ENCODE results near the gene CD300A.
A peak's percentile ranks its signal among the peaks of the same experiment; 100 is the strongest.

The CD300A gene

GRCh38 chr17:74429604-74430384 is 36.6 kb upstream of the CD300A start:
- Histone ChIP-seq H3K36me3 (no peaks in the 10 kb centered on the region), H3K9me3 (no peaks in the 10 kb centered on the region), H3K9ac (no peak overlapping the region), H3K27me3 (peaks cover 35% of the 10 kb centered on the region), H3K4me1 (peaks cover 75% of the 10 kb centered on the region), H3K27ac (peak overlapping the region; percentile 59; the same call in 1 of the 2 replicates), H3K4me3 (peak overlapping the region; percentile 67; the same call in 1 of the 2 replicates), H3K4me2 (peak overlapping the region; percentile 100), H4K20me1 (peaks cover 6% of the 10 kb centered on the region; the same call in 1 of the 2 replicates)
- no peak for TF ChIP-seq Cebpa-rat (IDR thresholded peaks at IDR 0.05)

DNA sequence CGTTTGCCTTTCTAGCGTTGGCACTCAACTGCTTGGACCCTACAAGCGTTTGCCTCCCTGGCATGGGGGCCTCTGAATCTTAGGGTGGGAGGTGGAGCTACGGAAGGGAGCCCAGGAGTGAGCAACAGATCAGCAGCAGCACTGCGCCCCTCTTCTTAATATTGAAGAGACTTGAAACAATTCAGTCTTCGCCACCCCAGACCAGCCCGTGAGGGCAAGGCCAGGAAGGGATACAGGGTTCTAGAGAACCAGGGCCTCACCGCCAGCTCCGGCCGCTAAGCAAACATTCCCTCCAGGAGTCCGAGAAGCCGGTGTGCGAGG is 36.1 kb upstream of the CD300A start:
- Histone ChIP-seq H3K9ac (peak overlapping the region; percentile 67; the same call in 1 of the 2 replicates), H3K9me3 (no peaks in the 10 kb centered on the region), H3K4me3 (peak overlapping the region; percentile 67), H4K20me1 (peaks cover 6% of the 10 kb centered on the region; the same call in 1 of the 2 replicates), H3K27ac (peak overlapping the region; percentile 59; the same call in 1 of the 2 replicates), H3K27me3 (peaks cover 41% of the 10 kb centered on the region), H3K4me1 (peaks cover 75% of the 10 kb centered on the region), H3K36me3 (no peaks in the 10 kb centered on the region), H3K4me2 (peak overlapping the region; percentile 100)
- no peak for TF ChIP-seq Cebpa-rat (IDR thresholded peaks at IDR 0.05)

DNA sequence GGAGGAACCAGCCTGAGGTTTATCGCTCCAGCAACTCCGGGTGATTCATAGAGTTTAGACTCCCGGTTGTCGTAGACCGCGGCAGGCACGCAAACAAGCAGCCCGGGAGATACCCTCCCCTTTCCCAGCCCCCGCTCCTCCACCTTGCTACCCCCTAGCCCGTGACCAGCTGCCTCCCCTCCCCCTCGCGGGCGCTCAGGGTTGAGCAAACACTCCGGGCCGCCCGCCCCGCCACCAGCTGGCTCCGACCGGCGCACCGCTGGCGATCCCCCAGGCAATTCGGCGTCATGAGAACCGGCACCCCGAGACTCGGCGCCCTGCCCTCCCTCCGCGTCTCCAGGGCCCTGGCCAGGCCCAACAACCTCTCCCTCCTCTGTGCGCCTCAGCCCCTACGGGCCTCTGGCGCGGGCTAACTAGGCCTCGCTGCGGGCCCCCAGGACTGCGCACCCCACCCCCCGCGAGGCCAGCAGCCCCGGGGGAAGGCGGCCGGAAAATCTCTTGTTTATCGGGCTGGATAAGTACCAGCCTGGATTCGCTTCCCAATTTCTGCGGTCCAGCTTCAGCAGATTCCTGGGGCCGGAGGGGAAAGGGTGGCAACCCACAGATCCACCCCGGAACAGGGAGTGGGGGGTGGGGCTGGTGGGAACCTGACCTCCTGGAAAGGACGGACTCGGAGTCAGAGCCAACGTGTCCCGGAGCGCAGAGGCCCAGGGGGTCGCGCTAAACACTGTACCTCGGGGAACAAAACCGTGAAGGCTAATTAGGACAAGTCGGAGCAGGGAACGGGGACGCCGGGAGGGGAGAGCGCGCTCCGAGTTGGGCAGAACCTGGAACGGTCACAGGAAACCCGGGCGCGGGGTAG is 35.5 kb upstream of the CD300A start:
- peaks cover 75% of the 10 kb centered on the region for H3K4me1 ChIP-seq
- H3K27ac ChIP-seq = peak overlapping the region; percentile 59
- H3K4me3 ChIP-seq = peak overlapping the region; percentile 67
- peaks cover 6% of the 10 kb centered on the region; the same call in 1 of the 2 replicates for H4K20me1 ChIP-seq
- H3K4me2 ChIP-seq = peak overlapping the region; percentile 100
- H3K36me3 ChIP-seq = no peaks in the 10 kb centered on the region
- peak; percentile 20; the same call in 1 of the 2 replicates for TF ChIP-seq Cebpa-rat (IDR thresholded peaks at IDR 0.05)
- H3K9ac ChIP-seq = peak overlapping the region; percentile 67
- H3K27me3 ChIP-seq = peaks cover 47% of the 10 kb centered on the region
- H3K9me3 ChIP-seq = 0 out of 2 replicates have a peak, but pooled peaks cover 3% of the 10 kb centered on the region

DNA sequence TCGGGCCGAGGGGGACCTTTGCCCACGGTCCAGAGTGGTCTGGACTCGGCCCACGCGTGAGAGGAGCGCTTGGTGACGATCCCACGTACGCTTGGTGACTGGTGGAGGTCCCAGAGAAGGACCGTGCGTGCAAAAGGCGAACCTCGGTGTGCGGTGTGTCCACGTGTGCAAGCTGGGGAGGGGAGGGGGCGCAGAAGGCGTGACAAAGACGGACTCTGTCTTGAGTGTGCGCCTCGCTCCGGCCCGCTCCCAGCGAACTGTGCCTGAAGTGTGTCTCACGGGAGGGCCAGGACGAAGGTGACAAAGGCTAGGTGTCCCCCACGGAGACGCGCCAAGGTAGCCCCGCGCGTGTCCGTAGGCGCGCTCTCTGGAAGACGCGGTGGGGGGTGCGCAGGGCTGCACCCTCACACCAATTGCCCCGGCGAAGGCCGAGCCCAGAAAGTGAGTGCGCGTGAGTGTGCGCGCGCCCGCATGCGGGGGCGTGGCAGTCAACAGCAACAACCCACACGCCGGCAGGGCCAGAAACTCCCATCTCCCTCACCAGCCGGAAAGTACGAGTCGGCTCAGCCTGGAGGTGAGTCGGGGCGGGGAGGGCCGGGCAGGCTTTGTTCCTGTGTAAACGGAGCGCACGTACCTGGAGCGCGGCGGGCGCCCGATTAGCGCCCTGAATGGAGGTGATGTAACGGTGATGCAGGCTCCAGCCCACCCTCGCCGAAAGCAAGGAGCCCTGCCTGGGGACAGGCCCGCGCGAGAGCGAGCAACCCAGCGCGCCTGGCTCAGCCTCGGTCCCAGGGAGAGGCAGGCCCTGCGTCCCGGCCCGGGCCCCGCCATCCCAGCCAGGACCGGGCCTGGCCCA is 34.6 kb upstream of the CD300A start, which contains the start of gene GPRC5C:
Gene GPRC5C, plus strand, starts transcription at position 521 of the 856 bp plus-strand sequence. CDS start 7,689 bp downstream, outside the sequence.
- H3K9me3 ChIP-seq = peaks cover 11% of the 10 kb centered on the region
- H3K27ac ChIP-seq = peak within 1 kb of the TSS; percentile 59
- H3K27me3 ChIP-seq = peaks cover 54% of the 10 kb centered on the region
- H4K20me1 ChIP-seq = peaks cover 6% of the 10 kb centered on the region; the same call in 1 of the 2 replicates
- H3K4me2 ChIP-seq = peak within 1 kb of the TSS; percentile 100
- peak within 1 kb of the TSS; percentile 67 for H3K4me3 ChIP-seq
- peaks cover 66% of the 10 kb centered on the region for H3K4me1 ChIP-seq
- TF ChIP-seq Cebpa-rat (IDR thresholded peaks at IDR 0.05) = no peak
- H3K9ac ChIP-seq = peak within 1 kb of the TSS; percentile 67
- no peaks in the 10 kb centered on the region for H3K36me3 ChIP-seq

- no peak overlapping the region for H3K27ac ChIP-seq
- peak overlapping the region; percentile 100 for H3K4me2 ChIP-seq
- peaks cover 54% of the 10 kb centered on the region for H3K27me3 ChIP-seq
- H3K36me3 ChIP-seq = no peaks in the 10 kb centered on the region
- peaks cover 6% of the 10 kb centered on the region; the same call in 1 of the 2 replicates for H4K20me1 ChIP-seq
- H3K4me1 ChIP-seq = peaks cover 61% of the 10 kb centered on the region
- TF ChIP-seq Cebpa-rat (IDR thresholded peaks at IDR 0.05) = no peak
- H3K4me3 ChIP-seq = peak overlapping the region; percentile 67
- H3K9me3 ChIP-seq = peaks cover 17% of the 10 kb centered on the region
- H3K9ac ChIP-seq = no peak overlapping the region
Measured at GRCh38 chr17:74432424-74432690, 34.1 kb upstream of the CD300A start.

DNA sequence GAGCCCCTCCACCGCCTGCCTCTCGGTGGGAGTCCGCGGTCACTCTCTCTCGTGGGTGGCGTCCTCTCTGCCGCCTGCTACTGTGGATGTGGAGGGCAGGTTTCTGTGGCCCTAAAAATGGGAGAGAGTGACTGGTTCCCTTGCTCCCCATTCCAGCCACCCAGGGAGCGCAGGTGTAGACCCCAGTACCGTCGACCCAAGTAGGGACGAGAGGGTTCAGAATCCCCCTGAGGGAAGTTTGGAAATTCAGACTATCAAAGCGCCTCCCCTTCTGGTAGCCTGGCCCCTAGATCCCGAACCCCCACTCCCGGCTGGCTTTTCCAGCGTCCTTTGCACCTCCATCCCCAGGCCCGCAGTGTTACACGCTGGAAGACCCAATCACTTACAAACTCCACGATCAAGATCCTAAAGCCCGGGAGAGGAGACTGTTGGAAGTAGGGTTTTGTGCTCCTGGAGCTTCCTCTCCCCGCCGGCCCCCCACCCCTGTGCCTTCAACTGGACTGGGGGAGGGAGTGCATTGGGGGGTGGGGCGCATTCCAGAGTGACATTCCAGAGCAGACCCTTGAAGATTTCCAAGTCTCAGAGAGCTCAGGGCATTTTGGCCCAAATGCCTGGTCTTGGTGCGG is 33.6 kb upstream of the CD300A start:
- H3K9ac ChIP-seq = no peak overlapping the region
- peak overlapping the region; percentile 67 for H3K4me3 ChIP-seq
- H3K9me3 ChIP-seq = peaks cover 22% of the 10 kb centered on the region
- H3K27me3 ChIP-seq = peaks cover 54% of the 10 kb centered on the region
- H3K36me3 ChIP-seq = no peaks in the 10 kb centered on the region
- peaks cover 6% of the 10 kb centered on the region; the same call in 1 of the 2 replicates for H4K20me1 ChIP-seq
- no peak overlapping the region for H3K27ac ChIP-seq
- TF ChIP-seq Cebpa-rat (IDR thresholded peaks at IDR 0.05) = no peak
- H3K4me1 ChIP-seq = peaks cover 55% of the 10 kb centered on the region
- H3K4me2 ChIP-seq = peak overlapping the region; percentile 100

DNA sequence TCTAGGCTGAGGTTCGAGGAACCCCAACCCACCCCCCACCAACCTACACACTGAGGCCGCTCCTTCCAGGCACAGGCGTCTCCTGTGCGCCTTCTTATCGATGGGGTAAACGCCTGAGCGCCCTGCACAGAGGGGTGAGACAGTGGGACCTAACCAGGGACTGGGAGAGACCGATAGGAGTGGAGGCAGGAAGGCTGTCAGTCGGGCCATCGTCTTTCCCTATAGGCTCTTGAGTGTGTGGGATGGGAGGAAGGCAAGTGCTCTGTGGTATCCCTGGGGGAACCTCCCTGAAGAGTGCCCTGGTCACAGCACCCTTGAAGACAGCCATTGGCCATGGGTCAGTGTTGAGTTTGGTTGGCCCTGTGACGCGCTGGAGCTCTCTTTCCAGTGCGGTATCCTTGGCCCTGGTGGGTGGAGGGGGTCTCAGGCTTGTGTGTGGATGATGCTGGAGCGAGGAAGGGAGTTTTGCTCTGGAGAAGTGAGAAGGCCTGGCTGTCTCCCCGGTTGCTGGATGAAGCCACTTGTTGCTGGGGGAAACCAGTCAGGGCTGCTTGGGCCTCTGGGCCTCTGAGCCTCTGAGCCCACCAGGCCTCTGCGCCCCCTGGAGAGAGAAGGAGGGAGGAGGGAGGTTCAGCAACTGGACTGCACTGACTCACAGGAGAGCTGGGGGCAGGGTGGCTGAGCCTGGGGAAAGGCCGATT is 32.9 kb upstream of the CD300A start:
- Histone ChIP-seq H3K27me3 (peaks cover 54% of the 10 kb centered on the region), H3K4me2 (0 out of 2 replicates have a peak overlapping the region, but pooled peaks have one; percentile 14), H3K4me1 (peaks cover 49% of the 10 kb centered on the region), H3K9ac (no peak overlapping the region), H3K36me3 (no peaks in the 10 kb centered on the region), H3K9me3 (peaks cover 28% of the 10 kb centered on the region), H3K27ac (no peak overlapping the region), H3K4me3 (no peak overlapping the region), H4K20me1 (peaks cover 6% of the 10 kb centered on the region; the same call in 1 of the 2 replicates)
- TF ChIP-seq Cebpa-rat (IDR thresholded peaks at IDR 0.05) = no peak

DNA sequence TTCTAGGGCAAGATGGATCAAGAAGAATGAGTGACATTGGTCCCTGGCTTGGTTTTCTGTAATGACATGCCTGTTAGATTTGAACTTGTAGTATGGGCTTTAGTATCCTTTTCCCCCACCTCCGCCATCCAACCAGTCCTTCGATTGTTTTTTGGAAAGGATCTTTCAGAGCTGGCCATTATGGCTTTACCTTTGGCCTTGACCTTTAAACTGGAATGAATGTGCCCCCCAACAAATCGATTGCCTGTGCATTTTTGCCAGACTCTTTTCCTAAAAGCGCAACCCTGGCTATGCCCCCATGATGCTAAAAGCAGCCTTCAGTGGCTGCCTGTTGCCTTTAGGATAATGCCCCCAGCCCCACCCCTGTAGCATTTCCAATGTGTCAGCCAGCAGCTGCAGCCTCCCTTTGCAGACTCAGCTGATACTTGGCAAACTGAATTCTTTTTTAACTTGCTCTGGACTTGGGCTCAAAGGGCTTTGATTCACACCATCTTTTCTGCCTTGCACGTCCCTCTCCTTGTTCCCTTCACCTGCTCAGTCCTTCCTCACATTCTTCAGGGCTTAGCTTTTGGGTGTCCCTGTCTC is 30.6 kb upstream of the CD300A start:
- Histone ChIP-seq H3K4me1 (peaks cover 36% of the 10 kb centered on the region), H3K4me2 (no peak overlapping the region), H4K20me1 (peaks cover 4% of the 10 kb centered on the region; the same call in 1 of the 2 replicates), H3K9ac (no peak overlapping the region), H3K27me3 (peaks cover 54% of the 10 kb centered on the region), H3K9me3 (peaks cover 40% of the 10 kb centered on the region), H3K4me3 (no peak overlapping the region), H3K36me3 (no peaks in the 10 kb centered on the region), H3K27ac (no peak overlapping the region)
- TF ChIP-seq Cebpa-rat (IDR thresholded peaks at IDR 0.05) = no peak

Data from BLaER1 (cell line).